HepG2 (cell line): Measurements from ENCODE around the gene POGK.

Experiments used
- AGO1 ChIP-seq: fragments of 200-400 bp; formaldehyde crosslinking; IDR thresholded peaks from 2 replicates; pipeline ENCODE4 v1.6.1; 2017; ENCODE audit warnings: mild to moderate bottlenecking, low read depth, low read length, moderate library complexity; ENCODE audit not compliant: poor library complexity, severe bottlenecking
- CTCF ChIP-seq: sonication (generic); formaldehyde crosslinking; IDR thresholded peaks from 2 replicates; pipeline ENCODE4 v1.5.0; 2020; ENCODE audit warnings: mild to moderate bottlenecking, missing genetic modification reagents, moderate library complexity
- NR1H2 ChIP-seq: sonication (generic); formaldehyde crosslinking; IDR thresholded peaks from 2 replicates; pipeline ENCODE4 v1.8.1; 2022; ENCODE audit warnings: low read depth, missing genetic modification reagents, borderline replicate concordance
- POLR2A ChIP-seq, 2 experiments: IDR thresholded peaks; 2 replicates each; pipeline ENCODE4 v1.6.1; 2011; ENCODE audit warnings: low read depth in 2 of 2, low read length in 2 of 2, mild to moderate bottlenecking in 1 of 2, moderate library complexity in 1 of 2; ENCODE audit not compliant: insufficient read depth in 1 of 2
- SUZ12 ChIP-seq: fragments of 150-350 bp; IDR thresholded peaks from 2 replicates; pipeline ENCODE4 v1.6.1; 2014; ENCODE audit warnings: low read depth, low read length

DNA sequence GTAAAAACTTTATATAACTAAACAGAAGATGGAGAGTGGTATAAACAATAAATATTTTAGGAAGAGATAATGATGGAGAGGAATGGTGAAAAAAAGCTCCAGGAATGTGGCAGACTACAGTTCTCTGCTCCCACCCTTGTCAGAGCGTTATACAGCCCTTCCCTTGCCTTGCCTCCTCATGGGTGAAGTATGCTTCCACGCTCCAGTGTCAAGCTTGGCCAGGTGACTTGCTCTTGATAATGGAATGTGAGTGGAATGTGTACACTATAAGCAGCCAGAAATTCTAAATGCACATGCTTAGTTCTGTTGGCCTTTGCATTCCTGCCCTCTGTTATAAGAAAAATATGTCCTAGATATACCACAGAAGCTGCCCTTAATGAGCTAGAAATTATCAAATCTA lies 24.7 kb upstream of the POGK start:
- TF ChIP-seq AGO1 = no peak
- no peak for TF ChIP-seq POLR2A (IDR thresholded peaks at IDR 0.05; ENCODE audit: insufficient read depth in 1 of 2, low read depth in 2 of 2, low read length in 2 of 2)
- TF ChIP-seq CTCF (CRISPR knock-in tag) = no peak
- TF ChIP-seq NR1H2 (CRISPR knock-in tag) = no peak
- TF ChIP-seq SUZ12 = no peak
